Measurements from ENCODE around the gene ZNF423. TPM values are rescaled to one million over a fixed set of nuclear protein-coding genes. Genes with fewer than 3 reads are reported as not detected.

ZNF423 gene
- total and polyA plus RNA-seq, 2 of the 13 experiments (the other 11 are each of a cell fraction or from before 2014, with no cell fraction given), result 0.07 to 0.31 TPM

GRCh38 chr16:49747654-49748053 is 108.3 kb downstream of the ZNF423 start:
- Histone ChIP-seq H2AFZ (ENCODE audit: low read length) (no peak overlapping the region), H3K4me1 (ENCODE audit: insufficient read depth, low read length) (no peaks in the 10 kb centered on the region), H3K9me3 (ENCODE audit: low read length) (no peaks in the 10 kb centered on the region), H3K4me3 (replicated peaks in 1 of 3; ENCODE audit: insufficient read depth in 1 of 3, low read depth in 2 of 3, low read length in 3 of 3) (no peak overlapping the region), H3K79me2 (ENCODE audit: insufficient read depth, low read length) (no peaks in the 10 kb centered on the region), H4K20me1 (ENCODE audit: insufficient read depth, low read length) (peaks cover 3% of the 10 kb centered on the region; the same call in 1 of the 2 replicates), H3K36me3 (replicated peaks in 1 of 2; ENCODE audit: control insufficient read depth in 1 of 2, insufficient read depth in 2 of 2, low read length in 2 of 2) (no peaks in the 10 kb centered on the region), H3K9ac (ENCODE audit: insufficient read depth, low read depth, low read length) (no peak overlapping the region), H3K4me2 (ENCODE audit: low read depth, low read length) (no peak overlapping the region), H3K27ac (ENCODE audit: extremely low read length, insufficient read depth, low read length) (no peak overlapping the region), H3K27me3 (ENCODE audit: control insufficient read depth in 1 of 2, insufficient read depth in 2 of 2, low read length in 2 of 2) (peaks cover 5 to 53% of the 10 kb centered on the region in 2 experiments; a peak in 3 of 5 replicates)
- FAIRE-seq, result no peak
- CTCF ChIA-PET (ENCODE audit: low intra/inter-chr PET ratio, low total read pairs), result no interaction called here
- POLR2A ChIA-PET, result no interaction called here
- in situ Hi-C loops (cut with HindIII; ENCODE audit: extremely low pct_ligation_motif_present, low pct_unique_long_range_greater_than_20kb) (no loop called here), intact Hi-C loops (cut with micrococcal nuclease; ENCODE audit: unreplicated experiment) (no loop called here)
- ATAC-seq, result no peak
- no peak for DNase-seq (ENCODE audit: low spot score)
- no TSS peak for BruUV-seq (replicated peaks)
- no peak for TF ChIP-seq ZNF766 (CRISPR knock-in tag; IDR thresholded peaks at IDR 0.05; ENCODE audit: borderline replicate concordance)
- no peak for TF ChIP-seq DNMT3B (CRISPR knock-in tag; conservative IDR thresholded peaks at IDR 0.05)
- TF ChIP-seq PHF5A (CRISPR knock-in tag; IDR thresholded peaks at IDR 0.05; ENCODE audit: low read depth, unreplicated experiment), result no peak
- 51% methylated on average over 3 of the region's 3 CpGs for WGBS (ENCODE audit: low lambda C conversion rate)

GRCh38 chr16:49746545-49746944 is 109.4 kb downstream of the ZNF423 start:
- no peak for ATAC-seq
- BruUV-seq (replicated peaks), result no TSS peak
- no peak for DNase-seq (ENCODE audit: low spot score)
- Histone ChIP-seq H3K27ac (ENCODE audit: extremely low read length, insufficient read depth, low read length) (no peak overlapping the region), H3K4me3 (replicated peaks in 1 of 3; ENCODE audit: insufficient read depth in 1 of 3, low read depth in 2 of 3, low read length in 3 of 3) (no peak overlapping the region), H2AFZ (ENCODE audit: low read length) (no peak overlapping the region), H3K79me2 (ENCODE audit: insufficient read depth, low read length) (no peaks in the 10 kb centered on the region), H3K4me2 (ENCODE audit: low read depth, low read length) (no peak overlapping the region), H3K4me1 (ENCODE audit: insufficient read depth, low read length) (no peaks in the 10 kb centered on the region), H4K20me1 (ENCODE audit: insufficient read depth, low read length) (peaks cover 3% of the 10 kb centered on the region; the same call in 1 of the 2 replicates), H3K9ac (ENCODE audit: insufficient read depth, low read depth, low read length) (no peak overlapping the region), H3K36me3 (replicated peaks in 1 of 2; ENCODE audit: control insufficient read depth in 1 of 2, insufficient read depth in 2 of 2, low read length in 2 of 2) (no peaks in the 10 kb centered on the region), H3K27me3 (ENCODE audit: control insufficient read depth in 1 of 2, insufficient read depth in 2 of 2, low read length in 2 of 2) (peaks cover 5 to 45% of the 10 kb centered on the region in 2 experiments; a peak in 3 of 5 replicates), H3K9me3 (ENCODE audit: low read length) (no peaks in the 10 kb centered on the region)
- in situ Hi-C loops (cut with HindIII; ENCODE audit: extremely low pct_ligation_motif_present, low pct_unique_long_range_greater_than_20kb) (no loop called here), intact Hi-C loops (cut with micrococcal nuclease; ENCODE audit: unreplicated experiment) (no loop called here)
- no peak for FAIRE-seq
- 23% methylated on average over 12 of the region's 13 CpGs for WGBS (ENCODE audit: low lambda C conversion rate)
- ChIA-PET POLR2A (no interaction called here), CTCF (ENCODE audit: low intra/inter-chr PET ratio, low total read pairs) (no interaction called here)
- TF ChIP-seq NR3C1 (CRISPR knock-in tag; IDR thresholded peaks at IDR 0.05) (no peak), FOXA3 (CRISPR knock-in tag; IDR thresholded peaks at IDR 0.05) (no peak), KMT2A (CRISPR knock-in tag; IDR thresholded peaks at IDR 0.05) (no peak), ZNF776 (CRISPR knock-in tag; IDR thresholded peaks at IDR 0.05) (no peak), AGO2 (optimal IDR thresholded peaks at IDR 0.05; ENCODE audit: low read depth, low read length) (no peak), DNMT3B (CRISPR knock-in tag; conservative IDR thresholded peaks at IDR 0.05) (no peak), ZNF557 (CRISPR knock-in tag; IDR thresholded peaks at IDR 0.05) (no peak), ZNF136 (CRISPR knock-in tag; IDR thresholded peaks at IDR 0.05; ENCODE audit: low read depth) (no peak), KDM1A (CRISPR knock-in tag; IDR thresholded peaks at IDR 0.05) (no peak), AKNA (CRISPR knock-in tag; IDR thresholded peaks at IDR 0.05; ENCODE audit: borderline replicate concordance) (no peak), FLYWCH1 (CRISPR knock-in tag; IDR thresholded peaks at IDR 0.05) (no peak), ZNF766 (CRISPR knock-in tag; IDR thresholded peaks at IDR 0.05; ENCODE audit: borderline replicate concordance) (no peak), ZNF589 (CRISPR knock-in tag; conservative IDR thresholded peaks at IDR 0.05) (no peak)

Measured in HepG2 (cell line).